Measurements from ENCODE around the gene NOBOX. TPM values are rescaled to one million over a fixed set of nuclear protein-coding genes. Genes with fewer than 3 reads are reported as not detected.

Gene NOBOX
- total RNA-seq, 1 experiment from 2014 or later, result not detected

GRCh38 chr7:144439717-144440205, 36.3 kb upstream of the NOBOX start:
- no peak overlapping the region for H3K4me3 ChIP-seq (ENCODE audit: low read length)
- H3K4me2 ChIP-seq (ENCODE audit: low read length), result no peak overlapping the region
- H3K9me2 ChIP-seq (replicated peaks; ENCODE audit: low read length), result no peaks in the 10 kb centered on the region
- ATAC-seq, result no peak
- BruUV-seq (replicated peaks), result no TSS peak
- intact Hi-C loops (cut with micrococcal nuclease), result loop anchor here (5.0 kb wide), 2 partner anchors 37 to 302 kb away; partner anchors contain the start of gene NOBOX
- CTCF ChIA-PET, result no interaction called here
- TF ChIP-seq EZH2phosphoT487 (IDR thresholded peaks at IDR 0.05; ENCODE audit: borderline replicate concordance, low read length) (no peak), EZH2 (IDR thresholded peaks at IDR 0.05; ENCODE audit: low read length, unreplicated experiment) (no peak), CTCF (conservative IDR thresholded peaks at IDR 0.05; ENCODE audit: low read depth, low read length) (no peak)
- H3K9me3 ChIP-seq (ENCODE audit: low read length), result no peaks in the 10 kb centered on the region
- no peak overlapping the region for H3K27ac ChIP-seq (ENCODE audit: low read length)
- no peak overlapping the region for H3K9ac ChIP-seq (ENCODE audit: low read length)
- no peaks in the 10 kb centered on the region for H3K79me2 ChIP-seq (ENCODE audit: low read length)
- POLR2A ChIA-PET (ENCODE audit: unreplicated experiment), result no interaction called here
- H3K36me3 ChIP-seq (ENCODE audit: low read depth, low read length), result no peaks in the 10 kb centered on the region
- H3K4me1 ChIP-seq (ENCODE audit: insufficient read depth, low read length), result no peaks in the 10 kb centered on the region
- H3F3A ChIP-seq (ENCODE audit: low read length, unreplicated experiment), result no peaks in the 10 kb centered on the region
- H3K27me3 ChIP-seq (ENCODE audit: low read length), result no peaks in the 10 kb centered on the region
- H4K20me1 ChIP-seq (ENCODE audit: low read length), result no peaks in the 10 kb centered on the region
- no peak overlapping the region for H2AFZ ChIP-seq (ENCODE audit: low read length)
- DNase-seq, result no peak

- H3K9me2 ChIP-seq (replicated peaks; ENCODE audit: low read length), result no peaks in the 10 kb centered on the region
- no peak overlapping the region for H3K4me3 ChIP-seq (ENCODE audit: low read length)
- H3K4me2 ChIP-seq (ENCODE audit: low read length), result no peak overlapping the region
- no peak overlapping the region for H3K9ac ChIP-seq (ENCODE audit: low read length)
- CTCF ChIA-PET, result no interaction called here
- no peaks in the 10 kb centered on the region for H3K36me3 ChIP-seq (ENCODE audit: low read depth, low read length)
- no peaks in the 10 kb centered on the region for H3K79me2 ChIP-seq (ENCODE audit: low read length)
- no peaks in the 10 kb centered on the region for H3F3A ChIP-seq (ENCODE audit: low read length, unreplicated experiment)
- DNase-seq (no peak), ATAC-seq (no peak)
- H4K20me1 ChIP-seq (ENCODE audit: low read length), result no peaks in the 10 kb centered on the region
- intact Hi-C loops (cut with micrococcal nuclease), result loop anchor here (5.0 kb wide), 2 partner anchors 36 to 301 kb away; partner anchors contain the start of gene NOBOX
- no peak overlapping the region for H3K27ac ChIP-seq (ENCODE audit: low read length)
- H3K4me1 ChIP-seq (ENCODE audit: insufficient read depth, low read length), result no peaks in the 10 kb centered on the region
- 0 out of 2 replicates have a peak, but pooled peaks cover 3% of the 10 kb centered on the region for H3K27me3 ChIP-seq (ENCODE audit: low read length)
- H3K9me3 ChIP-seq (ENCODE audit: low read length), result no peaks in the 10 kb centered on the region
- BruUV-seq (replicated peaks), result no TSS peak
- POLR2A ChIA-PET (ENCODE audit: unreplicated experiment), result no interaction called here
- no peak overlapping the region for H2AFZ ChIP-seq (ENCODE audit: low read length)
- no peak for TF ChIP-seq EZH2 (IDR thresholded peaks at IDR 0.05; ENCODE audit: low read length, unreplicated experiment)
- no peak for TF ChIP-seq CTCF (conservative IDR thresholded peaks at IDR 0.05; ENCODE audit: low read depth, low read length)
- TF ChIP-seq EZH2phosphoT487 (IDR thresholded peaks at IDR 0.05; ENCODE audit: borderline replicate concordance, low read length), result no peak
Observed at GRCh38 chr7:144438759-144439158, 35.3 kb upstream of the NOBOX start.

GRCh38 chr7:144437370-144438191, 34.1 kb upstream of the NOBOX start:
- intact Hi-C loops (cut with micrococcal nuclease), result loop anchor here (5.0 kb wide), 2 partner anchors 35 to 300 kb away; partner anchors contain the start of gene NOBOX

More at GRCh38 chr7:144437370-144438191, 34.1 kb upstream of the NOBOX start:
- TF ChIP-seq CTCF (conservative IDR thresholded peaks at IDR 0.05; ENCODE audit: low read depth, low read length) (peak; percentile 83), EZH2phosphoT487 (IDR thresholded peaks at IDR 0.05; ENCODE audit: borderline replicate concordance, low read length) (no peak)
- no peaks in the 10 kb centered on the region for H3F3A ChIP-seq (ENCODE audit: low read length, unreplicated experiment)
- no peak overlapping the region for H3K4me2 ChIP-seq (ENCODE audit: low read length)
- H3K79me2 ChIP-seq (ENCODE audit: low read length), result no peaks in the 10 kb centered on the region
- CTCF ChIA-PET, result interaction anchor here (1.0 kb wide), 1 partner anchor 46 kb away, joined by 4 read pairs; no protein-coding TSS in a partner anchor
- peak; percentile 95 for ATAC-seq
- H2AFZ ChIP-seq (ENCODE audit: low read length), result no peak overlapping the region
- H3K9me2 ChIP-seq (replicated peaks; ENCODE audit: low read length), result no peaks in the 10 kb centered on the region
- no peaks in the 10 kb centered on the region for H3K36me3 ChIP-seq (ENCODE audit: low read depth, low read length)
- H3K9ac ChIP-seq (ENCODE audit: low read length), result no peak overlapping the region
- 0 out of 2 replicates have a peak, but pooled peaks cover 3% of the 10 kb centered on the region for H3K27me3 ChIP-seq (ENCODE audit: low read length)
- no peaks in the 10 kb centered on the region for H4K20me1 ChIP-seq (ENCODE audit: low read length)
- no peak overlapping the region for H3K27ac ChIP-seq (ENCODE audit: low read length)
- no TSS peak for BruUV-seq (replicated peaks)
- DNase-seq, result peak; percentile 88
- no peaks in the 10 kb centered on the region for H3K9me3 ChIP-seq (ENCODE audit: low read length)
- no peak overlapping the region for H3K4me3 ChIP-seq (ENCODE audit: low read length)
- POLR2A ChIA-PET (ENCODE audit: unreplicated experiment), result no interaction called here
- no peaks in the 10 kb centered on the region for H3K4me1 ChIP-seq (ENCODE audit: insufficient read depth, low read length)

Data from PC-3 (cell line).